ENCODE results near the gene PPP3CA. TPM values are rescaled to one million over a fixed set of nuclear protein-coding genes. Genes with fewer than 3 reads are reported as not detected.
"Not testable (repeated sequence)": the region's sequence is repeated elsewhere in the genome, so short reads cannot be mapped to it uniquely, and the experiment has no call there.

PPP3CA gene
- total RNA-seq, 1 donor from 2014 or later, result 20.5 TPM

DNA sequence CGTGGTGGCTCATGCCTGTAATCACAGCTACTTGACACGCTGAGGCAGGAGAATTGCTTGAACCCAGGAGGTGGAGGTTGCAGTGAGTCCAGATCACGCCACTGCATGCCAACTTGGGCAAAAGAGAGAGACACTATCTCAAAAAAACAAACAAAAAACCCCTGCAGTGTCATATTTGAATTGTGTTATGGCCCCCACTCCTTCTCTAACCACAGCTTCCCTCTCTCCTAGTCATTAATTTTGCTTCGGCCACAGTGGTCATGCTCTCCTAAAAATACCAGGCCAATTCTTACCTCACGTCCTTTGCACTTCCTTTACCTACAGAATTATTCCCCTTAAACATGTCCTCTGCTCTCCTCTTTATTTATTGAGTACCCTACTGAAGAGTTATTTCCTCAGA lies 206.1 kb downstream of the PPP3CA start:
- DNase-seq (no peak), ATAC-seq (ENCODE audit: poor library complexity) (no peak)
- intact Hi-C loops (cut with DNase I), result no loop called here

DNA sequence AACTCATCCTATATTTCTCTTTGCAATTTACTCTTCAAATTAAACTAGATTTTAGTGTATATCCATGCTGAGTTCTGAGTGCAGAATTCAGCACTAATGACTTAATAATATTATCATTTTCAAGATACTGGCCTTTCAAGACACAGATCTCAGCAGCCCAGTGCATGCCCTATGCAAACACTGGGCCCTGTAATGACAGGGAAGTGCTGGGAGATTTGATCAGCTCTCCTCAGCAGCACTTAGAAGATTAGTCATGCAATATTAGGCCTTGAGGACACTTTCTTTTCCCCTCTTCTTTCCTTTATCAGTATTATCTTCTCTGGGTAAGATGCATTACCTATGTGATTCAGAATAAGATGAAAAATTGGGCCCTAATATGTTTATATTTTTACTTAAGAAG lies 207.1 kb downstream of the PPP3CA start:
- ATAC-seq (ENCODE audit: poor library complexity), result no peak
- DNase-seq, result no peak
- intact Hi-C loops (cut with DNase I), result no loop called here

DNA sequence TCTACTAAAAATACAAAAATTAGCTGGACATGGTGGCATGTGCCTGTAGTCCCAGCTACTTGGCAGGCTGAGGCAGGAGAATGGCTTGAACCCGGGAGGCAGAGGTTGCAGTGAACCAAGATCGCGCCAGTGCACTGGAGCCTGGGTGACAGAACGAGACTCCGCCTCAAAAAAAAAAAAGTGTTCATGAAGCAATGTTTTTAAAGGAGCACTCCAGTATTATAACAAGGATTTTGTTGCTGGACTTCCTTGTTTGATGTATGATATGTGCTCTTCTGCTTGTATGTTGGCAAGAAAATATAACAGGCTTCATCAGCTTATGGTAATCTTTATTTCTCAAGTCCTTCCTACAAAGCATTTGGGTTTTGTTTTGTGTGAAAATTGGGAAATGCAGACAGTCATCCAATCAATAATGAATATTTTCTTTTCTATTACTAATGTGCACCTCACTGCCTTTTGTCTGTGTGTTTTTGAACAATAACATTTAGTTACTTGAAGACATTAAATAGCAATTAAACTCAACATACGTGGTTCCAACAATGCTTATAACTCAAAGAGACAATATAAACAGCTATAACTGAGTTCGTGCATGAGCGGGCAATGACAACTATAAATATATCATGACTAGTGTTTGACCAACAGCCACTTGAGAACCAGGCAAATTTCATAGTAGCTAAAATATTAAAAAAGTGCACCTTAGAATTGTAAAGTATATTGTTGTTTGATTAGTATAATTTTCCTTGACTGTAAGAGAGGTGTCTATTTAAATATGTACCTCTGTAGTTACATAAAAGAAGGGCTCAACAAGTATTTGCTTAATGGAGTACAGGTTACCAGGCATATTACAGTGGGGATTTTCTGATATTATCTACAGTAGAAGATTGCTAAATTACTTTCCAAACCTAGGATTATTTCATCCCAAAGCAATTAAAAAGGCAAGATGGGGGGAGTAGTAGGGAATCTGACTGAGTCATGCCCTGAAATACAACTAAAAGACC lies 210.7 kb downstream of the PPP3CA start:
- ATAC-seq (ENCODE audit: poor library complexity), result no peak
- intact Hi-C loops (cut with DNase I), result no loop called here
- DNase-seq, result no peak

GRCh38 chr4:101135371-101136010 lies 211.8 kb downstream of the PPP3CA start:
- intact Hi-C loops (cut with DNase I), result no loop called here
- ATAC-seq (ENCODE audit: poor library complexity) (no peak), DNase-seq (no peak)

- DNase-seq; ATAC-seq (ENCODE audit: poor library complexity); intact Hi-C loops (cut with DNase I): not testable (repeated sequence)
Measured at GRCh38 chr4:101131058-101131457, 216.3 kb downstream of the PPP3CA start.

DNA sequence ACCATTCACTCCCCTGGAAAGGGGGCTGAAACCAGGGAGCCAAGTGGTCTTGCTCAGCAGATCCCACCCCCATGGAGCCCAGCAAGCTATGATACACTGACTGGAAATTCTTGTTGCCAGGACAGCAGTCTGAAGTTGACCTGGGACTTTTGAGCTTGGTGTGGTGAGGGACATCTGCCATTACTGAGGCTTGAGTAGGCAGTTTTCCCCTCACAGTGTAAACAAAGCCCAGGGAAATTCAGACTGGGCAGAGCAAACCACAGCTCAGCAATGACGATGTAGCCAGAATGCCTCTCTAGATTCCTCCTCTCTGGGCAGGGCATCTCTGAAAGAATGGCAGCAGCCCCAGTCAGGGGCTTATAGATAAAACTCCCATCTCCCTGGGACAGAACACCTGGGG lies 218.4 kb downstream of the PPP3CA start:
- intact Hi-C loops (cut with DNase I); DNase-seq; ATAC-seq (ENCODE audit: poor library complexity): not testable (repeated sequence)

- ATAC-seq (ENCODE audit: poor library complexity) (no peak), DNase-seq (no peak)
- intact Hi-C loops (cut with DNase I), result no loop called here
Measured at GRCh38 chr4:101128473-101128872, 218.9 kb downstream of the PPP3CA start.

DNA sequence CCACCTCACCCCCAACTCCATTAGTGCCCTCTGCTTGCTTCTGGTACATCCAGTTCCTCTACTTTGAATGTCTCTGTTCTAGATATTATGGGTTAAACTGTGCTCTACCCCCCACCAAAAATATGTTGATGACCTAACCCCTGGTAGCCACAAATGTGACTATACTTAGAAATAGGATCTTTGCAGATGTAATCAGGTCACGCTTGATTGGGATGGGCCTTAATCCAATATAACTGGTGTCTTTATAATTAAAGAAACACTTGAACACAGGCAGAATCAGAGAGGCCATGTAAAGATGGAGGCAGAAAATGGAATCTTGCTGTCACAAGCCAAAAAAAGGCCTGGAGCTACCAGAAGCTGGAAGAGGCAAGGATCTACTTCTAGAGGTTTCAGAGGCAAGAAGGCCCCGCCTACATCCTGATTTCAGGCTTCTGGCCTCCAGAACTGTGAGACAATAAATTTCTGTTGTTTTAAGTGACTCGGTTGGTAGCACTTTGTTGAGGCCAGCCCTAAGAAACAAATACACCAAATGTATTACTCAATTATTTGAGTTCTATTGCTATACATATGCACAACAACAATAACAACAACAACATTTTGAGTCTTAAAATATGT lies 220.0 kb downstream of the PPP3CA start:
- DNase-seq (no peak), ATAC-seq (ENCODE audit: poor library complexity) (no peak)
- intact Hi-C loops (cut with DNase I), result no loop called here

GRCh38 chr4:101126059-101126458 lies 221.3 kb downstream of the PPP3CA start:
- no peak for ATAC-seq (ENCODE audit: poor library complexity)
- intact Hi-C loops (cut with DNase I), result no loop called here

DNA sequence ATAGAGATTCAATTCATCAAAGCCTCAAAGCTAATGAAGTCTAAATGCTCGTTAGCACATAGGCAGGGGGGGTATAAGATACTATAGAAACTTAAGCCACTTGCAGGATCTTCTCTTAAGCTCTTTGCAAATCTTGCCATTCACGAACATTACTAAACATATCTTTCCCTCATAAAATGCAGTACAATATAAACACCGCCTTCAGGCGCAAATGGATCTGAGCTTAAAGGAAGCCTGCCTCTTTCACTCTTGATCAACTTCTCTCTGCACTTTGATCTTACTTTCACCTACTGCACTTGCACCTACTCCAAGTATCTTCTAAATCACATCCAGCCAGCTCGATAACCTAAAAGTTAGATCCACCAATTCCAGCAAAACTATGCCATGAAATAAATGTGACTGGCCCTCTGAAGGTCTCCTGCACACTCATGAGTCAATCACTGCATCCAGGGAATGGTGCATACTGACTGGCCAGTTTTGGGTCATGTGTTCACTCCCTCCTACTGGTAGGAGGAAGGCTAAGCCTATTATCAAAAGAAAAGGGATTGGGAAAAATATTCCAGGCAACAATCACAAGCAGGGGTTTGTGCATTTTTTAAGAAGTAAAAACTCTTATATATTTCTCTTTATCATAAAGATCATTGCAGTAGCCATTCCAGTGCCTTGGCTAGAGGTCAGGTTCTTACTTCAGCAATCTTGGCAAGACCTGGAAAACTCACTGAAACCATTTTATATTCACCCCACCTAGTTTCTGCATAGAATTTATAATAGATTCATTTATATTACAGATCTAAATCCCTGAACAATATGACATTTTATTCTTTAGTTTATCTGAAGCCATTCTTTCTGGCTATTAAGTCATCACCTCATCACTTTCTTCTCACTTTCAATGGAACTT lies 222.0 kb downstream of the PPP3CA start:
- ATAC-seq (ENCODE audit: poor library complexity), result no peak
- intact Hi-C loops (cut with DNase I), result no loop called here
- no peak for DNase-seq

More at GRCh38 chr4:101126059-101126458, 221.3 kb downstream of the PPP3CA start:
- no peak for DNase-seq

DNA sequence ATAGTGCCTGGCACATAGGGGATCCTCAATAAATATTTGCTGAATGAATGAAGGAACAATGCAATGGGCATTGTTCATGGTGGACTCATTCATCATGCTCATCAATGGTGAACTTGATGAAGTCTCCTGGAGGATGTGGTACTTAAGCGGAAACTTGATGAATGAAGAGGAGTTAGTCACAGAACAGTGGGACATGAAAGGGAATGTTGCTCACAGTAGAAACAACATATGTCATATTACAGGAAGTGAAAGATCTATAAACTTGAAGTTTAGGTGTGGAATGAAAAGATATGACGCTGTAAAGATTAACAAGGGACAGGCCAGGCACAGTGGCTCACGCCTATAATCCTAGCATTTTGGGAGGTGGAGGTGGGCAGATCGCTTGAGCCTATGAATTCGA lies 224.1 kb downstream of the PPP3CA start:
- DNase-seq (no peak), ATAC-seq (ENCODE audit: poor library complexity) (no peak)
- intact Hi-C loops (cut with DNase I), result no loop called here

GRCh38 chr4:101122019-101122418 lies 225.3 kb downstream of the PPP3CA start:
- intact Hi-C loops (cut with DNase I), result no loop called here
- ATAC-seq (ENCODE audit: poor library complexity) (no peak), DNase-seq (no peak)

GRCh38 chr4:101119141-101119540 lies 228.2 kb downstream of the PPP3CA start:
- ATAC-seq (ENCODE audit: poor library complexity), result no peak
- intact Hi-C loops (cut with DNase I), result no loop called here
- DNase-seq, result no peak

DNA sequence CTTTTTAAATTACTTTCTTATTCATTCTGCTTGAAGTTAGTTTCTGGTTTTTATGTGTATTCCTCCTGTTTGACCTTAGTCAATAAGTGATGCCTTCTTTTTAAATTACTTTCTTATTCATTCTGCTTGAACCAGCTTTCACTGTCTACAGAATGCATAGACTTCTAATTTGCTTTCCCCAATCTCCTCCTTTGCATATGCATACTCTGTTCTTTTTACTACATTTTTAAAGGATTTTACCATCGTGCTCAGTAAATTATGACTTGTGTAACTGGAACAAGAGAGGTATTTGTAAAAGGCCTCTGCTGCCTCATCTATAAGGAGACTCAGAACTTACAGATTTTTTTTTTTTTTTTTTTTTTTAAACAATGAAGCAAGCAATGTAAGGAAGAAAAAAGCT lies 228.7 kb downstream of the PPP3CA start:
- ATAC-seq (ENCODE audit: poor library complexity), result no peak
- intact Hi-C loops (cut with DNase I), result no loop called here

DNA sequence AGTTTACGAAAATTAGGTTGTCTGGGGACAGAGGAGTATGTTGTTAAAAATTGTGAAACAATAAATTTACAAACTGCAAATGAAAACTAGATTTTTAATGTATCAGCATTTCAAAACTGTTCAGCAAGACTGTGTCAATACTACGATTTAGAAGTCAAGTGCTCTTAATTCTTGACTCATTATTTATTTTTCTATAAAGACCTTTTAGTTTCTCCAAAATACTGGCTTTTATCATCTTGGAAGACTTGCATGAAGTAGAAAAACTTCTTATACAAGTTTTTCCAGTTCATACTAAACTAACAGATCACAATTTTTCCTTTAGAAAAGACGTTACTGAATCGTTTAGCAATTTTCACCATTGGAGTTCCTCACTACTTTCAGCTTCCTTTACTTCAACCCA lies 231.4 kb downstream of the PPP3CA start:
- intact Hi-C loops (cut with DNase I), result no loop called here
- ATAC-seq (ENCODE audit: poor library complexity), result no peak
- DNase-seq, result no peak

More for the DNA sequence above, 228.7 kb downstream of the PPP3CA start:
- DNase-seq, result no peak

GRCh38 chr4:101114936-101115372 lies 232.4 kb downstream of the PPP3CA start:
- ATAC-seq (ENCODE audit: poor library complexity) (peak; percentile 57), DNase-seq (no peak)
- intact Hi-C loops (cut with DNase I), result no loop called here

DNA sequence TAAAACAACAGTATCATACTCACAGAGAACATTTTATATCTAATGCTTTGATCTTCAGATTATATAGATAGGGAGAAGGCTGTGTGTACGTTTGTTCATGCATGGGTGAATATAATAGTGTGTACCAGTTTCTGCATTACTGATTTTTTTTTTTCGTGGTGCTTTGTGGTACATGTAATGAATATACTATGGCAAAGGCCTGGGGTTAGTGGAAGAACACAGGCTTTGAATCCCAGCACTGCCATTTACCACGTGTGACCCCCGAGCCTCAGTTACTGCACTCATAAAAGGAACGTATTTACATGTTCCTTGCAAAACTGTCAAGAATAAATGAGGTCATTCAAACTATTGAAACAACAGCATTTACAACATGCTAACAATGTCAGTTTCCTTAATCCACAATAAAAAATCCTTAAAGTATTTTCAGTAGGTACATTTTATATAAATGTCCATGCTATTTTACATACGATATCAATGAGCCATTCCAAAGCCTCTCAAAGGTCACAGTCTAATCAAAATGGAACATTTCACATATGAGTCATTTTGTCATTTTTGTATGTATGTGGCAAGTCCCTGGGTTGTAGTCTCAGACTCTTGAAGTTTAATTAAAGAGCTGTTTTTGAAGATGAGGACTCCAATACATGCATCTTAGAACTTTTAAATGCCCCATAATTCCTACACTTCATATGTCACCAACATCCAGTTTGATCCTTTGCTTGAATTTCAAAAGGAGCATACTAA lies 242.8 kb downstream of the PPP3CA start:
- ATAC-seq (ENCODE audit: poor library complexity) (no peak), DNase-seq (no peak)
- intact Hi-C loops (cut with DNase I), result no loop called here
